Mammary epithelial cell (primary cell): Measurements from ENCODE around the gene THRAP3.

Experiments used
- EZH2 ChIP-seq: IDR thresholded peaks from 2 replicates; pipeline ENCODE4 v1.6.1; 2012; ENCODE audit warnings: low read length, inconsistent platforms, borderline replicate concordance
- TF ChIP-seq, protein P1 (sequence below), 2 donors: IDR thresholded peaks in 1 of 2; conservative IDR thresholded peaks in 1 of 2; 2 replicates each; pipeline ENCODE4 v1.5.1; 2011 to 2012; ENCODE audit warnings: inconsistent platforms in 2 of 2, low read length in 2 of 2, mild to moderate bottlenecking in 2 of 2, control low read depth in 1 of 2, low read depth in 1 of 2; ENCODE audit not compliant: insufficient read depth in 1 of 2; ENCODE audit errors: extremely low read depth in 1 of 2

DNA sequence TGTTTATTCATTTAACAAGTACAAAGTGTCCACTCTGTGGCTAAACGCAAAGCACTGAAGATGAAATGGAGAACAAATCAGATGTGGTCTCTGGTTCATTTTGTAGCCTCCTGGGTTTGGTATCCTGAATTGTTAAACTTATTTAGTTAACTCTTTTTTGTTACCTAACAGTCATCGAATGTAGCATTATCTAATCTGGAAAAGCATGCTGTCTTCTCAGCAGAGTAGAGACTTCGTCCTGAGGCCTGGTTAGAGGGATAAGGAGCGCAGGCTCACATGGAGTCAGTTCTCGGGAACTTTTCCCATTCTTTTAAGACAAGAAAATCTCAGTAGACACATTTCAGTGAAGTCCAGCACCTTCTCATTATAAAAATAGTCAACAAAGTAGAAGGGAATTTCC, 48.8 kb downstream of the THRAP3 start:
- TF ChIP-seq, protein P1, sequence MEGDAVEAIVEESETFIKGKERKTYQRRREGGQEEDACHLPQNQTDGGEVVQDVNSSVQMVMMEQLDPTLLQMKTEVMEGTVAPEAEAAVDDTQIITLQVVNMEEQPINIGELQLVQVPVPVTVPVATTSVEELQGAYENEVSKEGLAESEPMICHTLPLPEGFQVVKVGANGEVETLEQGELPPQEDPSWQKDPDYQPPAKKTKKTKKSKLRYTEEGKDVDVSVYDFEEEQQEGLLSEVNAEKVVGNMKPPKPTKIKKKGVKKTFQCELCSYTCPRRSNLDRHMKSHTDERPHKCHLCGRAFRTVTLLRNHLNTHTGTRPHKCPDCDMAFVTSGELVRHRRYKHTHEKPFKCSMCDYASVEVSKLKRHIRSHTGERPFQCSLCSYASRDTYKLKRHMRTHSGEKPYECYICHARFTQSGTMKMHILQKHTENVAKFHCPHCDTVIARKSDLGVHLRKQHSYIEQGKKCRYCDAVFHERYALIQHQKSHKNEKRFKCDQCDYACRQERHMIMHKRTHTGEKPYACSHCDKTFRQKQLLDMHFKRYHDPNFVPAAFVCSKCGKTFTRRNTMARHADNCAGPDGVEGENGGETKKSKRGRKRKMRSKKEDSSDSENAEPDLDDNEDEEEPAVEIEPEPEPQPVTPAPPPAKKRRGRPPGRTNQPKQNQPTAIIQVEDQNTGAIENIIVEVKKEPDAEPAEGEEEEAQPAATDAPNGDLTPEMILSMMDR (conservative IDR thresholded peaks at IDR 0.05 in 1 of 2, IDR thresholded peaks at IDR 0.05 in 1 of 2; ENCODE audit: extremely low read depth in 1 of 2, insufficient read depth in 1 of 2, low read depth in 1 of 2, low read length in 2 of 2), result no peak
- no peak for TF ChIP-seq EZH2
